T-cell (primary cell): ENCODE results near the gene DAO. TPM values are rescaled to one million over a fixed set of nuclear protein-coding genes. Genes with fewer than 3 reads are reported as not detected.

ENCODE experiments used
- ATAC-seq, 4 experiments: fragments of 200-7000 bp in 3 of 4; fragments of 150-1000 bp in 1 of 4; cut with Tn5 transposase; replicated peaks in 1 of 4; 1 replicate in 3 of 4; 2 replicates in 1 of 4; pipeline ENCODE4 v1.10.0; 2021; ENCODE audit warnings: moderate library complexity in 3 of 4, mild to moderate bottlenecking in 2 of 4, moderate number of reproducible peaks in 1 of 4
- CTCF ChIA-PET, 2 donors: fragments of 300-600 bp; sonication (Branson Sonifier 250); formaldehyde crosslinking; loops; one replicate each; lab custom pipeline; 2022; ENCODE audit warnings: antibody characterized with exemption in 2 of 2; lab: Charles Lee
- POLR2A ChIA-PET, 2 donors: fragments of 300-600 bp; sonication (Branson Sonifier 250); formaldehyde crosslinking; loops; one replicate each; lab custom pipeline; 2022; ENCODE audit warnings: antibody characterized with exemption in 2 of 2; lab: Charles Lee
- DNase-seq, 35 experiments: peaks; one replicate each; pipeline versions ENCODE4 v3.0.0 to v3.0.0-alpha.2; 2013 to 2023
- H3K27ac ChIP-seq: one replicate; pipeline ENCODE4 v1.5.1; 2013; ENCODE audit warnings: low read length
- H3K27me3 ChIP-seq, 2 experiments: replicated peaks in 1 of 2; 1 replicate in 1 of 2; 2 replicates in 1 of 2; pipeline versions ENCODE4 v1.6.1 to v1.7.0; 2013; ENCODE audit warnings: low read length in 1 of 2, mixed read lengths in 1 of 2; ENCODE audit not compliant: control insufficient read depth in 2 of 2, insufficient read depth in 2 of 2; ENCODE audit errors: extremely low read depth in 1 of 2
- H3K36me3 ChIP-seq, 2 donors: 1 replicate in 1 of 2; 2 replicates in 1 of 2; pipeline versions ENCODE4 v1.6.1 to v1.7.0; 2013; ENCODE audit warnings: low read length in 1 of 2; ENCODE audit not compliant: control insufficient read depth in 2 of 2, insufficient read depth in 1 of 2; ENCODE audit errors: extremely low read depth in 1 of 2
- H3K4me1 ChIP-seq, 2 experiments: 1 replicate in 1 of 2; 2 replicates in 1 of 2; pipeline versions ENCODE4 v1.6.1 to v1.7.0; 2013; ENCODE audit warnings: low read length in 2 of 2, mixed read lengths in 1 of 2; ENCODE audit not compliant: insufficient read depth in 2 of 2, control insufficient read depth in 1 of 2; ENCODE audit errors: extremely low read depth in 1 of 2
- H3K4me3 ChIP-seq, 2 donors: 1 replicate in 1 of 2; 2 replicates in 1 of 2; pipeline versions ENCODE4 v1.5.1 to v1.7.0; 2013; ENCODE audit warnings: mild to moderate bottlenecking in 2 of 2, low read length in 1 of 2, moderate library complexity in 1 of 2; ENCODE audit not compliant: control insufficient read depth in 1 of 2; ENCODE audit errors: extremely low read depth in 1 of 2
- H3K9me3 ChIP-seq: 2 replicates; pipeline ENCODE4 v1.7.0; 2013
- H3K27ac Mint-ChIP-seq, 2 donors: one replicate each; pipeline ENCODE4 v1.8.0; 2020 to 2021; ENCODE audit warnings: mild to moderate bottlenecking in 2 of 2, mixed read lengths in 2 of 2
- H3K27me3 Mint-ChIP-seq, 2 donors: one replicate each; pipeline ENCODE4 v1.8.0; 2021 to 2022; ENCODE audit warnings: mixed read lengths in 2 of 2
- H3K36me3 Mint-ChIP-seq: one replicate; pipeline ENCODE4 v1.8.0; 2021; ENCODE audit warnings: mixed read lengths
- H3K4me1 Mint-ChIP-seq, 3 donors: one replicate each; pipeline ENCODE4 v1.8.0; 2020 to 2022; ENCODE audit warnings: mixed read lengths in 3 of 3, mild to moderate bottlenecking in 1 of 3
- H3K4me3 Mint-ChIP-seq, 3 donors: one replicate each; pipeline ENCODE4 v1.8.0; 2020 to 2022; ENCODE audit warnings: mild to moderate bottlenecking in 3 of 3, mixed read lengths in 3 of 3, moderate library complexity in 3 of 3
- H3K9me3 Mint-ChIP-seq, 3 donors: one replicate each; pipeline ENCODE4 v1.8.0; 2020 to 2022; ENCODE audit warnings: mixed read lengths in 3 of 3
- WGBS: methylation state at CpG from one replicate; pipeline ENCODE4 v1.1.5; 2013; ENCODE audit warnings: missing lambda C conversion rate; ENCODE audit not compliant: insufficient coverage; 5-methylcytosine and 5-hydroxymethylcytosine counted together
- total RNA-seq, 35 experiments: library from RNA in 6 of 35; stranded (reverse) in 6 of 35; fragments of 120-200 nt in 1 of 35; gene quantifications; one replicate each; pipeline versions ENCODE4 v1.2.1 to v1.2.4 and lab custom pipeline; 2013 to 2026

The DAO gene
- total RNA-seq, 5 donors from 2014 or later (not counting 1 experiment from before 2014, with no cell fraction given) = not detected

GRCh38 chr12:108905725-108906124, 25.8 kb downstream of the DAO start:
- 51% methylated on average over 2 of the region's 5 CpGs for WGBS
- Mint-ChIP-seq H3K9me3 (no peaks in the 10 kb centered on the region), H3K4me3 (no peak overlapping the region), H3K4me1 (peaks cover 0 to 2% (median 0%) of the 10 kb centered on the region in 3 donors), H3K27me3 (peaks cover 16 to 30% of the 10 kb centered on the region in 2 donors), H3K27ac (no peak overlapping the region), H3K36me3 (no peaks in the 10 kb centered on the region)
- CTCF ChIA-PET = no interaction called here
- ATAC-seq (no peak), DNase-seq (no peak)
- POLR2A ChIA-PET = no interaction called here
- peaks cover 0 to 32% of the 10 kb centered on the region in 2 experiments for H3K27me3 ChIP-seq
- H3K4me1 ChIP-seq = no peaks in the 10 kb centered on the region
- no peak overlapping the region for H3K4me3 ChIP-seq
- no peak overlapping the region for H3K27ac ChIP-seq
- H3K36me3 ChIP-seq = no peaks in the 10 kb centered on the region
- no peaks in the 10 kb centered on the region for H3K9me3 ChIP-seq

DNA sequence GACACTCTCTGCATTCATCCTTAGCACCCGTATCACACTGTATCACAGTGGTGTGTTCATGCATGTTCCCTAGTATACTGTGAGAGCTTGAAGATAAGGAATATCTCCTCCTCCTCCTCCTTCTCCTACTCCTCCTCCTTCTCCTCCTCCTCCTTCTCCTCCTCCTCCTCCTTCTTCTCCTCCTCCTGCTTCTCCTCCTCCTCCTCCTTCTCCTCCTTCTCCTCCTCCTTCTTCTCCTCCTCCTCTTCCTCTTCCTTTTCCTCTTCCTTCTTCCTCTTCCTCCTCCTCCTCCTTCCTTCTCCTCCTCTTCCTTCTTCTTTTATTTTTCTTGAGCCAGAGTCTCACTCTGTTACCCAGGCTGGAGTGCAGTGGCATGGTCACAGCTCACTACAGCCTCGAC, 27.1 kb downstream of the DAO start:
- CTCF ChIA-PET = no interaction called here
- no CpG with 5 or more reads among the region's 2 CpGs for WGBS
- DNase-seq (no peak), ATAC-seq (no peak)
- Histone ChIP-seq H3K27me3 (peaks cover 0 to 23% of the 10 kb centered on the region in 2 experiments), H3K27ac (no peak overlapping the region), H3K4me1 (no peaks in the 10 kb centered on the region), H3K4me3 (no peak overlapping the region), H3K36me3 (no peaks in the 10 kb centered on the region), H3K9me3 (no peaks in the 10 kb centered on the region)
- Mint-ChIP-seq H3K36me3 (no peaks in the 10 kb centered on the region), H3K27ac (no peak overlapping the region), H3K4me3 (no peak overlapping the region), H3K9me3 (no peaks in the 10 kb centered on the region), H3K27me3 (peaks cover 13 to 29% of the 10 kb centered on the region in 2 donors), H3K4me1 (peaks cover 0 to 2% (median 0%) of the 10 kb centered on the region in 3 donors)
- POLR2A ChIA-PET = no interaction called here

DNA sequence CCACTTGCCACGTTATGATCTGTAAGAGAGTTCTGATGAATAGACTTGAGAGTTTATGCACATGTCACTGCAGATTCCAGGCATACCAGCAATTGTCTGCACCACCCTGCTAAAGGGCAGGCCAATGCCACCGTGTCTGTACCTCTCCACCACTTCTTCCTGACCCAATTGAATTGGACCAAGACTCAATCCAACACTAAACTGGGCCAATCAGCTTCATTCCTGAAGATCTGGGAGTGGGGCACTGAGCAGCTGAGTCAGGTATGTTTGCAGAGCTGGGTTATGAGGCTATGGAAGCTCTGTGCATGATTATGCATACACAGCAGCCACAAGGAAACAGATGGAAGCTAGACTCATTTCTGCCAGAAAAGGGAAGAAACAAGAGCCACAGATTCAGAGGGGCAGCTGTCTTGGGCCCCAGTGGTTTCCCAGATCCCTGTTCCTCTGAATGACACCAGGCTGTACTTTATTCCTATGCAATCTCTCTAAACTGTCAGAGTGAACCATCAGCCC, 28.0 kb downstream of the DAO start:
- peaks cover 0 to 2% (median 0%) of the 10 kb centered on the region in 3 donors for H3K4me1 Mint-ChIP-seq
- DNase-seq (no peak), ATAC-seq (no peak)
- POLR2A ChIA-PET = no interaction called here
- Histone ChIP-seq H3K27ac (no peak overlapping the region), H3K4me3 (no peak overlapping the region), H3K4me1 (no peaks in the 10 kb centered on the region), H3K9me3 (no peaks in the 10 kb centered on the region), H3K36me3 (no peaks in the 10 kb centered on the region), H3K27me3 (peaks cover 0 to 19% of the 10 kb centered on the region in 2 experiments)
- WGBS = 0% methylated on average over 1 of the region's 2 CpGs
- no peaks in the 10 kb centered on the region for H3K9me3 Mint-ChIP-seq
- H3K27me3 Mint-ChIP-seq = peaks cover 13 to 29% of the 10 kb centered on the region in 2 donors
- no peak overlapping the region for H3K4me3 Mint-ChIP-seq
- CTCF ChIA-PET = interaction anchor here in 1 of 2 donors (0.9 kb wide), 1 partner anchor 71 kb away, joined by 3 read pairs; no protein-coding TSS in a partner anchor
- no peaks in the 10 kb centered on the region for H3K36me3 Mint-ChIP-seq
- no peak overlapping the region for H3K27ac Mint-ChIP-seq

GRCh38 chr12:108910336-108910735, 30.4 kb downstream of the DAO start:
- H3K27ac Mint-ChIP-seq = no peak overlapping the region
- Histone ChIP-seq H3K27me3 (peaks cover 0 to 19% of the 10 kb centered on the region in 2 experiments), H3K36me3 (no peaks in the 10 kb centered on the region), H3K4me3 (no peak overlapping the region), H3K9me3 (no peaks in the 10 kb centered on the region), H3K4me1 (no peaks in the 10 kb centered on the region), H3K27ac (no peak overlapping the region)
- no peaks in the 10 kb centered on the region for H3K36me3 Mint-ChIP-seq
- DNase-seq = no peak
- H3K9me3 Mint-ChIP-seq = no peaks in the 10 kb centered on the region
- peaks cover 13 to 22% of the 10 kb centered on the region in 2 donors for H3K27me3 Mint-ChIP-seq
- 90% methylated on average over 4 of the region's 5 CpGs for WGBS
- H3K4me1 Mint-ChIP-seq = peaks cover 0 to 6% (median 2%) of the 10 kb centered on the region in 3 donors
- no peak overlapping the region for H3K4me3 Mint-ChIP-seq
- ATAC-seq = no peak
- ChIA-PET POLR2A (no interaction called here), CTCF (interaction anchor here in 1 of 2 donors (1.0 kb wide), 1 partner anchor 41 kb away, joined by 3 read pairs; no protein-coding TSS in a partner anchor)

DNA sequence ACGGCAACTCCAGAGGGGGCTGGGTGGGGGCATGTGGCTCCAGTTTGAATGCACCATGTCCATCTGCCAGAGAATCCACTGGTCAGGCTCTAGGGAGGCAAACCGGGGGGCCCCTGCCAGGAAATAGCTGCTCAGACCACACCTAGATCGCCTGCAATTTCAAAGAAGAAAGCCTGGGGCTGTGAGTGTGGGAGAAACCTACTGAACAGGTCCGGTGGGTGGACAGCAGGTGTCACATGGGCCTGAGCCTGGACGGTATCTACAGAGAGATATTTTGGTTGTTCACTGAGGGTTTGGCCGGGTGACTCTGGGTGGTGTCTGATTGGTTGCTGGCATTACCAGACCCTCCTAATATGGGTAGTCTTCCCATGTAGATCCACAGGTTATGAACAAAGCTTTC, 32.0 kb downstream of the DAO start:
- H3K4me3 ChIP-seq = no peak overlapping the region
- DNase-seq (no peak), ATAC-seq (no peak)
- Mint-ChIP-seq H3K36me3 (no peaks in the 10 kb centered on the region), H3K4me3 (no peak overlapping the region), H3K27me3 (peaks cover 9 to 15% of the 10 kb centered on the region in 2 donors), H3K4me1 (peaks cover 0 to 6% (median 0%) of the 10 kb centered on the region in 3 donors), H3K27ac (no peak overlapping the region), H3K9me3 (no peaks in the 10 kb centered on the region)
- no peak overlapping the region for H3K27ac ChIP-seq
- H3K4me1 ChIP-seq = no peaks in the 10 kb centered on the region
- ChIA-PET CTCF (no interaction called here), POLR2A (no interaction called here)
- no peaks in the 10 kb centered on the region for H3K9me3 ChIP-seq
- peaks cover 0 to 25% of the 10 kb centered on the region in 2 experiments for H3K27me3 ChIP-seq
- 79% methylated on average over 3 of the region's 6 CpGs for WGBS
- H3K36me3 ChIP-seq = no peaks in the 10 kb centered on the region

- H3K36me3 ChIP-seq = no peaks in the 10 kb centered on the region
- WGBS = 90% methylated on average over 8 of the region's 9 CpGs
- no peaks in the 10 kb centered on the region for H3K36me3 Mint-ChIP-seq
- H3K9me3 ChIP-seq = no peaks in the 10 kb centered on the region
- ChIA-PET POLR2A (no interaction called here), CTCF (no interaction called here)
- H3K4me3 ChIP-seq = no peak overlapping the region
- no peak overlapping the region for H3K27ac Mint-ChIP-seq
- ATAC-seq = no peak
- peaks cover 5 to 11% of the 10 kb centered on the region in 2 donors for H3K27me3 Mint-ChIP-seq
- no peak overlapping the region for H3K4me3 Mint-ChIP-seq
- H3K4me1 ChIP-seq = no peaks in the 10 kb centered on the region
- peaks cover 0 to 21% of the 10 kb centered on the region in 2 experiments for H3K27me3 ChIP-seq
- H3K9me3 Mint-ChIP-seq = no peaks in the 10 kb centered on the region
- no peak for DNase-seq
- peaks cover 0 to 6% (median 0%) of the 10 kb centered on the region in 3 donors for H3K4me1 Mint-ChIP-seq
- H3K27ac ChIP-seq = no peak overlapping the region
Observed at GRCh38 chr12:108912361-108912760, 32.5 kb downstream of the DAO start.
